SK-N-SH (cell line): Measurements from ENCODE around the gene DIRAS2. TPM values are rescaled to one million over a fixed set of nuclear protein-coding genes. Genes with fewer than 3 reads are reported as not detected.

ENCODE experiments used
- CTCF ChIA-PET: fragments of 300-600, 350-600 bp; formaldehyde crosslinking; extraction: SDS; loops from one replicate; lab custom pipeline; 2021; lab: Yijun Ruan, JAX
- POLR2A ChIA-PET: fragments of 350-600 bp; sonication (Branson Sonifier 250); formaldehyde crosslinking; extraction: SDS; loops from one replicate; lab custom pipeline; 2020; ENCODE audit warnings: antibody characterized with exemption, inconsistent platforms; lab: Yijun Ruan, JAX
- DNase-seq: peaks from one replicate; pipeline ENCODE4 v3.0.0; 2012
- H2AFZ ChIP-seq: fragments of 200-600 bp; sonication (generic); 2 replicates; pipeline ENCODE4 v1.8.1; 2016; ENCODE audit warnings: antibody characterized with exemption, mild to moderate bottlenecking, low read depth
- H3F3A ChIP-seq: fragments of 200-600 bp; sonication (generic); replicated peaks from 2 replicates; pipeline ENCODE3; 2016; ENCODE audit warnings: antibody characterized with exemption, mild to moderate bottlenecking; ENCODE audit not compliant: insufficient read depth
- H3K27ac ChIP-seq, 2 experiments: fragments of 200-500 bp in 1 of 2; fragments of 200-600 bp in 1 of 2; sonication (Bioruptor generic) in 1 of 2; sonication (generic), shearing (Covaris generic) in 1 of 2; 2 replicates each; pipeline versions ENCODE4 v1.5.1 to v1.6.1; 2014 to 2016; ENCODE audit warnings: low read depth in 2 of 2, inconsistent platforms in 1 of 2, low read length in 1 of 2, mild to moderate bottlenecking in 1 of 2, mixed read lengths in 1 of 2
- H3K27me3 ChIP-seq: fragments of 200-600 bp; sonication (generic), shearing (Covaris generic); 2 replicates; pipeline ENCODE4 v1.6.1; 2016; ENCODE audit warnings: mixed run types; ENCODE audit not compliant: insufficient read depth
- H3K36me3 ChIP-seq, 2 experiments: fragments of 200-500 bp in 1 of 2; fragments of 200-600 bp in 1 of 2; sonication (Bioruptor generic) in 1 of 2; sonication (generic) in 1 of 2; replicated peaks in 1 of 2; 2 replicates each; pipeline versions ENCODE3 to v1.5.1; 2014 to 2016; ENCODE audit warnings: low read length in 1 of 2, mild to moderate bottlenecking in 1 of 2; ENCODE audit not compliant: insufficient read depth in 2 of 2, control insufficient read depth in 1 of 2
- H3K4me1 ChIP-seq, 2 experiments: fragments of 200-500 bp in 1 of 2; fragments of 200-600 bp in 1 of 2; sonication (Bioruptor generic) in 1 of 2; sonication (generic), shearing (Covaris generic) in 1 of 2; 2 replicates each; pipeline versions ENCODE4 v1.5.1 to v1.6.1; 2014 to 2016; ENCODE audit warnings: low read depth in 1 of 2, low read length in 1 of 2, mixed run types in 1 of 2; ENCODE audit not compliant: insufficient read depth in 2 of 2, control insufficient read depth in 1 of 2
- H3K4me2 ChIP-seq: fragments of 200-600 bp; sonication (generic), shearing (Covaris generic); 2 replicates; pipeline ENCODE4 v1.6.1; 2017; ENCODE audit warnings: mixed run types
- H3K4me3 ChIP-seq, 2 experiments: fragments of 200-500 bp in 1 of 2; fragments of 200-600 bp in 1 of 2; sonication (Bioruptor generic) in 1 of 2; sonication (generic), shearing (Covaris generic) in 1 of 2; 2 replicates each; pipeline versions ENCODE4 v1.5.1 to v1.8.1; 2014 to 2016; ENCODE audit warnings: low read depth in 2 of 2, inconsistent platforms in 1 of 2, low read length in 1 of 2, mild to moderate bottlenecking in 1 of 2, mixed read lengths in 1 of 2, moderate library complexity in 1 of 2
- H3K79me2 ChIP-seq: fragments of 200-600 bp; sonication (generic); 2 replicates; pipeline ENCODE4 v1.8.1; 2017; ENCODE audit warnings: mild to moderate bottlenecking; ENCODE audit not compliant: insufficient read depth
- H3K9ac ChIP-seq: fragments of 200-600 bp; sonication (generic); 2 replicates; pipeline ENCODE4 v1.6.1; 2017; ENCODE audit warnings: mixed run types
- H3K9me2 ChIP-seq: fragments of 200-600 bp; sonication (generic); 2 replicates; pipeline ENCODE4 v1.6.1; 2017; ENCODE audit warnings: mixed run types
- H3K9me3 ChIP-seq: fragments of 200-600 bp; sonication (generic); 2 replicates; pipeline ENCODE4 v1.6.1; 2017; ENCODE audit warnings: mixed run types, mild to moderate bottlenecking, moderate library complexity
- H4K20me1 ChIP-seq: fragments of 200-600 bp; sonication (generic); 2 replicates; pipeline ENCODE4 v1.6.1; 2017; ENCODE audit warnings: mild to moderate bottlenecking, mixed run types; ENCODE audit not compliant: insufficient read depth
- CTCF ChIP-seq: fragments of 200-600 bp; sonication (generic); IDR thresholded peaks from 2 replicates; pipeline ENCODE4 v1.6.1; 2017; ENCODE audit warnings: antibody characterized with exemption, mild to moderate bottlenecking, moderate library complexity
- EP300 ChIP-seq, 2 experiments: IDR thresholded peaks; 2 replicates each; pipeline versions ENCODE4 v1.4.0 to v1.6.1; 2012; ENCODE audit warnings: borderline replicate concordance in 1 of 2, low read depth in 1 of 2, low read length in 1 of 2
- FOXJ3 ChIP-seq: sonication (generic); formaldehyde crosslinking; IDR thresholded peaks from 2 replicates; pipeline ENCODE4 v1.5.1; 2020; ENCODE audit warnings: mild to moderate bottlenecking, missing genetic modification reagents
- FOXM1 ChIP-seq: IDR thresholded peaks from 2 replicates; pipeline ENCODE4 v1.4.0; 2012; ENCODE audit warnings: low read depth, mild to moderate bottlenecking
- GATA2 ChIP-seq: sonication (generic); formaldehyde crosslinking; IDR thresholded peaks from 2 replicates; pipeline ENCODE4 v1.5.0; 2020; ENCODE audit warnings: mild to moderate bottlenecking, missing genetic modification reagents
- JUND ChIP-seq: IDR thresholded peaks from 2 replicates; pipeline ENCODE4 v1.4.0; 2012
- MAX ChIP-seq: IDR thresholded peaks from 2 replicates; pipeline ENCODE4 v1.4.0; 2012; ENCODE audit warnings: low read depth
- MEF2A ChIP-seq: IDR thresholded peaks from 2 replicates; pipeline ENCODE4 v1.4.0; 2012; ENCODE audit warnings: low read depth, borderline replicate concordance
- MXI1 ChIP-seq: IDR thresholded peaks from 2 replicates; pipeline ENCODE4 v1.6.1; 2012; ENCODE audit warnings: mild to moderate bottlenecking, low read depth, low read length, improper control_type of control experiment
- NFIC ChIP-seq: IDR thresholded peaks from 2 replicates; pipeline ENCODE4 v1.4.0; 2012; ENCODE audit warnings: borderline replicate concordance
- RAD21 ChIP-seq: IDR thresholded peaks from 2 replicates; pipeline ENCODE4 v1.6.1; 2012; ENCODE audit warnings: mild to moderate bottlenecking, low read length
- RFX5 ChIP-seq: IDR thresholded peaks from 2 replicates; pipeline ENCODE4 v1.6.1; 2012; ENCODE audit warnings: mild to moderate bottlenecking, improper control_type of control experiment, low read length
- SIN3A ChIP-seq: IDR thresholded peaks from 2 replicates; pipeline ENCODE4 v1.6.1; 2012; ENCODE audit warnings: low read depth, mild to moderate bottlenecking, low read length, moderate library complexity, borderline replicate concordance
- TCF12 ChIP-seq: IDR thresholded peaks from 2 replicates; pipeline ENCODE4 v1.4.0; 2012
- USF1 ChIP-seq: IDR thresholded peaks from 2 replicates; pipeline ENCODE4 v1.4.0; 2012; ENCODE audit warnings: low read depth, borderline replicate concordance
- YY1 ChIP-seq: IDR thresholded peaks from 2 replicates; pipeline ENCODE4 v1.4.0; 2012; ENCODE audit warnings: low read depth, mild to moderate bottlenecking
- WGBS: methylation state at CpG from one replicate; pipeline ENCODE4 v1.1.6; 2017; ENCODE audit warnings: low lambda C conversion rate; 5-methylcytosine and 5-hydroxymethylcytosine counted together
- polyA plus RNA-seq, 3 experiments: library from polyadenylated mRNA; depleted of rRNA; stranded (reverse); fragments of >200 nt; gene quantifications; 2 replicates each; pipeline ENCODE4 v1.2.3, GENCODE V29; 2012

The DIRAS2 gene
- polyA plus RNA-seq, 1 of the 3 experiments (the other 2 are of a cell fraction), result not detected

- H3K4me3 ChIP-seq, result no peak overlapping the region
- no peak for TF ChIP-seq RAD21
- no peak for TF ChIP-seq NFIC
- H3K4me2 ChIP-seq, result no peak overlapping the region
- DNase-seq, result no peak
- no peaks in the 10 kb centered on the region for H3F3A ChIP-seq
- no peaks in the 10 kb centered on the region for H3K36me3 ChIP-seq
- 33% methylated on average over 2 of the region's 2 CpGs for WGBS
- CTCF ChIA-PET, result interaction anchor here (1.1 to 1.5 kb wide), 2 partner anchors 322 to 1042 kb away, joined by 3 read pairs; no protein-coding TSS in a partner anchor
- no peaks in the 10 kb centered on the region for H3K9me2 ChIP-seq
- no peaks in the 10 kb centered on the region for H3K9me3 ChIP-seq
- no peak overlapping the region for H3K9ac ChIP-seq
- no peak overlapping the region for H2AFZ ChIP-seq
- H3K4me1 ChIP-seq, result peaks cover 0 to 5% of the 10 kb centered on the region in 2 experiments; a peak in 2 of 4 replicates
- no peak overlapping the region for H3K27ac ChIP-seq
- no peaks in the 10 kb centered on the region for H3K27me3 ChIP-seq
- H3K79me2 ChIP-seq, result no peaks in the 10 kb centered on the region
- POLR2A ChIA-PET, result no interaction called here
- H4K20me1 ChIP-seq, result no peaks in the 10 kb centered on the region
These were observed 2.3 kb downstream of the DIRAS2 start for GRCh38 chr9:90640361-90640760.

- Histone ChIP-seq H3K4me1 (peaks cover 0 to 10% of the 10 kb centered on the region in 2 experiments; a peak in 1 of 4 replicates), H4K20me1 (no peaks in the 10 kb centered on the region), H3K36me3 (no peaks in the 10 kb centered on the region), H3K27ac (no peak overlapping the region), H2AFZ (no peak overlapping the region), H3K4me3 (no peak overlapping the region), H3K9me2 (no peaks in the 10 kb centered on the region), H3F3A (no peaks in the 10 kb centered on the region), H3K27me3 (no peaks in the 10 kb centered on the region), H3K9me3 (no peaks in the 10 kb centered on the region), H3K9ac (no peak overlapping the region), H3K4me2 (no peak overlapping the region), H3K79me2 (no peaks in the 10 kb centered on the region)
- TF ChIP-seq MEF2A (no peak), NFIC (no peak), YY1 (no peak), JUND (no peak), RFX5 (no peak), FOXM1 (no peak), TCF12 (no peak), USF1 (no peak), CTCF (no peak), RAD21 (no peak), FOXJ3 (no peak), MAX (no peak), GATA2 (CRISPR knock-in tag) (no peak), MXI1 (no peak), SIN3A (no peak), EP300 (IDR thresholded peaks at IDR 0.05; ENCODE audit: borderline replicate concordance in 1 of 2, low read depth in 1 of 2, low read length in 1 of 2) (no peak)
- no peak for DNase-seq
- WGBS, result 46% methylated on average over 7 of the region's 7 CpGs
- CTCF ChIA-PET, result no interaction called here
- POLR2A ChIA-PET, result no interaction called here
These were observed 5.0 kb downstream of the DIRAS2 start for GRCh38 chr9:90637626-90638025.
